NT2/D1 (cell line): Measurements from ENCODE around the gene ACAA2.

Experiments
- SUZ12 ChIP-seq: IDR thresholded peaks from 2 replicates; pipeline ENCODE4 v1.6.1; 2011; ENCODE audit not compliant: insufficient read length, insufficient read depth; ENCODE audit errors: extremely low read depth
- YY1 ChIP-seq: IDR thresholded peaks from 2 replicates; pipeline ENCODE4 v1.6.1; 2011; ENCODE audit not compliant: insufficient read length, insufficient read depth

DNA sequence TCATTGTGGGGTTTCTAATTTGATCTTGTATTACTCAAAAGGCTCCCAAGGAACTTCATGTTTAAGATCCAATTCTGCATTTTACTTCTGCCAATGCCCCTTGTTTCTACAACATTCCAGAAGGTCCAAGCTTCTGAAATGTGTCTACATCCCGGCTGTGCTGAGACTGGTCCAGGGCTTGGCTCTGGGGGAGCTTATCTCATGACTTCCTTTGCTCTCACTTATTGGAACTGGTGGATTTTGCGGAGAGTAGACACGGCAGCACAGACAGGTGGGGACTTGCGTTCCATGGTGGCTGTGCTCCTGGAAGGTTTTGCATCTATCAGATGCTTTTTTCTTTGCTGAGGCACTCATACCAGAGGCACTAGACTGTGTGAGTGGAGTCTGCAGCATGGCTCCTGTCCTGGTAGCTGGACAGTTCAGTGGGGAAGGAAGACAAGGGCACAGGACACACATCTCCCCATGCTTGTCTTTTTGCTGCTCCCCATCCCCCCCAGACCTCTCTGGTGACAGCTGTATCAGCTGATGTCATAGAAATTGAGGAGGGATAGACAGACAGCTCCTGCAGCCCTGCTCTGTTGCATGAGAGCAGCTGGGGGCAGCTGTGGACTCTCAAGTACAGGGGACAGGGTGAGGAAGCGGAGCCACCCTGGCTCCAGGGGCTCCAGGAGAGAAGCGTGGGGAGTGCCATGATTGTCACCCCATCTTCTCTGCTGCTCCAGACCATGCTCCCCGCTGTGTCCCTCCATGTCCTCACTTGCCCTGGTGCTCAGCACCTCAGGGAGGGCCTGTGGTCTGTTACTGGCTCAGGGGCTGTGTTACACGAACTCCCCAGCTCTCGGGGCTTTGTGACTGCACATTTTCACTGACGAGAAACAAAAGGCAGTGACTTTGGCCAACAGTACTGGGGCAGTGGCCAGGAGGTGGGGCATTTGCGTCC is 46.0 kb downstream of the ACAA2 start:
- no peak for TF ChIP-seq YY1
- TF ChIP-seq SUZ12, result no peak
